ENCODE results near the gene TRERF1.

TRERF1 gene

GRCh38 chr6:42251911-42252637, 199.7 kb downstream of the TRERF1 start:
- DNase-seq (ENCODE audit: low spot score), result no peak
- TF ChIP-seq, protein P1, sequence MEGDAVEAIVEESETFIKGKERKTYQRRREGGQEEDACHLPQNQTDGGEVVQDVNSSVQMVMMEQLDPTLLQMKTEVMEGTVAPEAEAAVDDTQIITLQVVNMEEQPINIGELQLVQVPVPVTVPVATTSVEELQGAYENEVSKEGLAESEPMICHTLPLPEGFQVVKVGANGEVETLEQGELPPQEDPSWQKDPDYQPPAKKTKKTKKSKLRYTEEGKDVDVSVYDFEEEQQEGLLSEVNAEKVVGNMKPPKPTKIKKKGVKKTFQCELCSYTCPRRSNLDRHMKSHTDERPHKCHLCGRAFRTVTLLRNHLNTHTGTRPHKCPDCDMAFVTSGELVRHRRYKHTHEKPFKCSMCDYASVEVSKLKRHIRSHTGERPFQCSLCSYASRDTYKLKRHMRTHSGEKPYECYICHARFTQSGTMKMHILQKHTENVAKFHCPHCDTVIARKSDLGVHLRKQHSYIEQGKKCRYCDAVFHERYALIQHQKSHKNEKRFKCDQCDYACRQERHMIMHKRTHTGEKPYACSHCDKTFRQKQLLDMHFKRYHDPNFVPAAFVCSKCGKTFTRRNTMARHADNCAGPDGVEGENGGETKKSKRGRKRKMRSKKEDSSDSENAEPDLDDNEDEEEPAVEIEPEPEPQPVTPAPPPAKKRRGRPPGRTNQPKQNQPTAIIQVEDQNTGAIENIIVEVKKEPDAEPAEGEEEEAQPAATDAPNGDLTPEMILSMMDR (IDR thresholded peaks at IDR 0.05; ENCODE audit: extremely low read depth, insufficient read depth, missing control alignments), result no peak
- in situ Hi-C loops (cut with MboI; ENCODE audit: low pct_unique_long_range_greater_than_20kb, low sequenced_read_pairs, unreplicated experiment), result loop anchor here (25.0 kb wide), 1 partner anchor 285 kb away; no protein-coding TSS in a partner anchor

DNA sequence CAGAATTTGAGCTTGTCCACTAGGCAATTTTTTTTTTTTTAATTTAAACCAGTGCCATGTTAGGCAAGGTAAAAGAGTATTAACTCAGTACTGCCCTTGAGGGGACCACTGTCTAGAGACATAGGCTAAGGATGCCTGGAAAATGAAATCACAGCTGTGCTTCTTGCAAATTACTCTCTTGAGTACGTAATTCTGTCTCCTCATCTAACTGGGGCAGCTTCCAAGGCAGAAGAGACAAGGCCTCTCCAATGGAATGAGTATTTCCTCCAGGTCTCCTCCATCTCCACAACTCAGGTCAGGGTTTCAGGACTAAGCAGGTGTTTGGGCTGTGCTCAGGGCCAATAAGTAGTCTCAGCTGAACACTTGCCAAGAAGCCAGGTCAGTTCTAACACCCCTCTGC, 200.2 kb downstream of the TRERF1 start:
- in situ Hi-C loops (cut with MboI; ENCODE audit: low pct_unique_long_range_greater_than_20kb, low sequenced_read_pairs, unreplicated experiment), result loop anchor here (25.0 kb wide), 1 partner anchor 286 kb away; no protein-coding TSS in a partner anchor

DNA sequence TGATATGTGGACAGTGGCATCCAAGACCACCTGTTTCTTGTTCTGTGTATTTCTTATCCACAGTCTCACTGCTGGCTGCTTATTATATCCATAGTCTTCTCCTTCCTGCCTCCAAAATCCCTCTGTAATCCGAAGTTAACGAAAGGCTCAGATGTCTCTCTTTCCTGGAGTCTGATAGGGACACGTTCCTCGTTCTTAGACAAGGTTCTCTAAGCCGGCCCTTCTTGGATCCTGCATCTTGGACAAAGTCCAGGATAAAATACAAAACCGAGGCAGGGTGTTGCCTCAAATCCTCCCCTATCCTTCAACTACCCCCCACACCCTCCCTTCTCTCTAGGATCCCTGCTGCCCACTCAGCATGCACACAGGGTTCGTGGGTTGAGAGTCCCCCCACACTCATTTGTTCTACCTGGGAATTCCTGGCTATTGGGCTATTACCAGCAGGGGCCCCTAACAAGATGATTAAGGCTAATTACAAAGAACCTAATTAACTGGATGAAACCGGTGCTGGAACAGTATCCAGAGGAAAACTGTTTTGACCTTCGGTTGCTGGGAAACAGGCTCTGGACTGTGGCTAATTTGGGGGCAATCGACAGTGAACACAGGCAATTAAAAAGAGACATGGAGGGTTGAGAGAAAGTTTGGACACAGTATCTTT, 201.3 kb downstream of the TRERF1 start:
- DNase-seq (ENCODE audit: low spot score), result no peak
- in situ Hi-C loops (cut with MboI; ENCODE audit: low pct_unique_long_range_greater_than_20kb, low sequenced_read_pairs, unreplicated experiment), result loop anchor here (25.0 kb wide), 1 partner anchor 287 kb away; no protein-coding TSS in a partner anchor
- TF ChIP-seq, protein P1 (IDR thresholded peaks at IDR 0.05; ENCODE audit: extremely low read depth, insufficient read depth, missing control alignments), result no peak

More for the DNA sequence above, 200.2 kb downstream of the TRERF1 start:
- DNase-seq (ENCODE audit: low spot score), result no peak
- TF ChIP-seq, protein P1 (IDR thresholded peaks at IDR 0.05; ENCODE audit: extremely low read depth, insufficient read depth, missing control alignments), result no peak

- TF ChIP-seq, protein P1 (IDR thresholded peaks at IDR 0.05; ENCODE audit: extremely low read depth, insufficient read depth, missing control alignments), result no peak
- no peak for DNase-seq (ENCODE audit: low spot score)
- in situ Hi-C loops (cut with MboI; ENCODE audit: low pct_unique_long_range_greater_than_20kb, low sequenced_read_pairs, unreplicated experiment), result no loop called here
These were observed 202.4 kb downstream of the TRERF1 start for GRCh38 chr6:42249279-42249678.

DNA sequence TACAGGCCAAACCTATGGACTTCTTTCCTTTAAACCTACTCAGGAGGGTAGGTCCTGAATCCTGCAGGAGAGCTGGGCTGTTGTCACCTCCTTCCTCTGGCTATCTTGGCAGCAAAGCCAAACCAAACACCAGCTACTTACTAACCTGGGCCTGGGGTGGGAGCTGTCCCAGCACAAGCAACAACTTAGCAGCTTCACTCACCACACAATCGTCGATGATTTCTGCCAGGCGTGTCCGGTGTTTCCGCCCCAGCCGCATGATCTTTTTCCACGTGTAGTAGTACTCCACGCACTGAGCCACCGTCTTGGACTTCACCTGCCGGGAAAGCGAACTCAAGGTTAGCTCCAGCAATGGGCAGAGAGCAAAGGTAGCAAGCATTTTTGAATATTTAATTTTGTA, 208.7 kb downstream of the TRERF1 start:
- DNase-seq (ENCODE audit: low spot score), result no peak
- TF ChIP-seq, protein P1 (IDR thresholded peaks at IDR 0.05; ENCODE audit: extremely low read depth, insufficient read depth, missing control alignments), result no peak
- in situ Hi-C loops (cut with MboI; ENCODE audit: low pct_unique_long_range_greater_than_20kb, low sequenced_read_pairs, unreplicated experiment), result no loop called here

DNA sequence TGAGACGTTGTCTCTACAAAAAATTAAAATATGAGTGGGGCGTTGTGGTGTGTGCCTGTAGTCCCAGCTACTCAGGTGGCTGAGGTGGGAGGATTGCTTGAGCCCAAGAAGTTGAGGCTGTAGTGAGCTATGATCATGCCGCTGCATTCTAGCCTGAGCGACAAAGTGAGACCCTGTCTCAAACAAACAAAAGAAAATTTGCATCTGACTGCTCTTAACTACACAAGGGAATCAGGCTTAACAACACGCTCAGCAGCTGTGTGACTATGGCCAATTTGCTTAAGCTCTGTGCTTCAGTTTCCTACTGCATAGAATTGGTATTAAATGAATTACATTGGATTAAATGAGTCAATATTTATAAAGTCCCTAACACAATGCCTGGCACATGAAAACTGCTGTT, 209.8 kb downstream of the TRERF1 start:
- DNase-seq (ENCODE audit: low spot score), result no peak
- in situ Hi-C loops (cut with MboI; ENCODE audit: low pct_unique_long_range_greater_than_20kb, low sequenced_read_pairs, unreplicated experiment), result no loop called here
- TF ChIP-seq, protein P1 (IDR thresholded peaks at IDR 0.05; ENCODE audit: extremely low read depth, insufficient read depth, missing control alignments), result no peak

All from GM13977 (cell line).